NCI-H345 treated with DMSO at 0.1 percent for 48 hours (cell line): Measurements from ENCODE around the gene MUC20.
"Not testable (repeated sequence)": the region's sequence is repeated elsewhere in the genome, so short reads cannot be mapped to it uniquely, and the experiment has no call there.

Experiments
- DNase-seq: peaks from one replicate; lab custom pipeline; 2025; ENCODE audit not compliant: unreplicated experiment; lab: John Stamatoyannopoulos, UW

MUC20 gene

GRCh38 chr3:195692781-195693427, 27.9 kb upstream of the MUC20 start:
- no peak for DNase-seq

GRCh38 chr3:195693428-195694216, 27.2 kb upstream of the MUC20 start:
- DNase-seq = no peak

- not testable (repeated sequence) for DNase-seq
These were observed 26.3 kb upstream of the MUC20 start for GRCh38 chr3:195694217-195695076.

DNA sequence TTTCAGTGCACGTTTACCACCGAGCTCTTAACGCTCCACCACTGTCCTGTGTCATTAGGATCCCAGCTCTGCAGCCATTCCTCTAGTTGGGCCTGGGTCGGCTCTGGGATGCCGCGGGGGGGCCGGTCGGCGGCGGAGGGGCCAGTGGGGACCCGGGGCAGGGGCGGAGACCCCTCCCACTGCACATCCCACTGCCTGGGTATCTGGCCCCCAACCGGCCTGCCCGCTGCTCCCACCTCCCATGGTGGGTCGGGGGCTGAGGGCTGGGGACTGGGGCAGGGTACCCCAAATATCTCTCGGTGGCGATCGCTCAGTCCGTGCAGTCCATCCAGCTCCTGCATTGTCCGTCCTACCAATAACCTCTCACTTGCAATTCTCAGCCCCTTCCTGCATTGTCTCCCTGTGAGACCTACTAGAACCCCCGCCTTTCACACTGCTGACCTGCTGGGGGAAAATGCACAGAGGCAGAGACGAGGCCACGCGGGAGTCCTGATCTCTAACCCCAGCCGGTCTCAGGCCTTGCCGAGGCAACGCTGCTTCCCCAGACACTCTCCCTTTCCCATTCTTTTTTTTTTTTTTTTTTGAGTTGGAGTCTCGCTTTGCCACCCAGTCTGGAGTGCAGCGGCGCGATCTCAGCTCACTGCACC, 24.0 kb upstream of the MUC20 start:
- DNase-seq = no peak

DNA sequence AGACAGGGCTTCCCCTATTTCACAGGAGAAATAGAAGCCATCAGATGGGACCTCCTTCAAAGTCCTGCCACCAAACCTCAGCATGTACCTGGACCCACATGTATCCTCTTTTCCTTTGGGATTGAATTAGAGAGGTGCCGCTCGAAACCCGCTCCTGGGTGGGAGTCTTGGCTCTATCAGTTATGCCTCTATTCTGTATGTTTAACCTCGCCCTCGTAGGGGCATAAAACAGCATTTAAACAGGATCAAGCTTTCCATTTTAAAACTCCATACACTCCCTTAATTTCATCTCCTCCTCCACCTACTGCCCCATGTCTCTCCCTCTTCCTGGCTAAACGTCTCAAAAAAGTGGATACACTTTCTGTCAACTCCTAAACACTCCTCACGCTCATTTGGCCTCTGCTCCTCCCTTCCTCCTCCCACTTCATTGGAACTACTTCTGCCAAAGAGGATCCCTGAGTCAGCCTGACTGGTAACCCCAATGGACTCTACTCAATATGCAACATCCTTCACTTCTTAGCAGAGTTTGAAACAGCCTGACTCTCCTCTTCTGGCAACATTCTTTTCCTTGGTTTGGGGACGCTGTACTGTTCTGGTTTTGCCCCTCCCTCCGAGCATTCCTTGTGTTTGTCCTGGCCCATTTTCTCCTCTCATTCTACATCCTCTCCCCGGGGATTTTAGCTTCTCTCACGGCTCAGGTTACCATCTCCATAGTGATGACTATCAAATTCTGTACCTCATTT, 23.0 kb upstream of the MUC20 start:
- DNase-seq = no peak

DNA sequence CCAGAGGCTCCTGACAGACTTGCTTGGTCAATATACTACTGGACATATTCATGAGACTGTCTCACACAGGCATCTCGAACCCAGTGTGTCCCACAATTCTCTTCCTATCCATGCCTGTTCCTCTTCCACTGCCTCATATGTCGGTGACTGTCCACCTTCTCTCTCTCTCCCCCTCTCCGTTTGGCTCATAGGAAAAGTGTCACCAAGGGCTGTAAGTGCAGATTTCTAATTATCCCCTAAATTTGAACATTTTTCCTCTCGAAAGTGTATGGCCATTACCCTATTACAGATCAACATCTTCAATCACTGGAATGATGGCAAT, 22.5 kb upstream of the MUC20 start:
- DNase-seq = no peak

GRCh38 chr3:195698647-195699387, 22.0 kb upstream of the MUC20 start:
- no peak for DNase-seq

GRCh38 chr3:195699388-195699771, 21.4 kb upstream of the MUC20 start:
- no peak for DNase-seq

DNA sequence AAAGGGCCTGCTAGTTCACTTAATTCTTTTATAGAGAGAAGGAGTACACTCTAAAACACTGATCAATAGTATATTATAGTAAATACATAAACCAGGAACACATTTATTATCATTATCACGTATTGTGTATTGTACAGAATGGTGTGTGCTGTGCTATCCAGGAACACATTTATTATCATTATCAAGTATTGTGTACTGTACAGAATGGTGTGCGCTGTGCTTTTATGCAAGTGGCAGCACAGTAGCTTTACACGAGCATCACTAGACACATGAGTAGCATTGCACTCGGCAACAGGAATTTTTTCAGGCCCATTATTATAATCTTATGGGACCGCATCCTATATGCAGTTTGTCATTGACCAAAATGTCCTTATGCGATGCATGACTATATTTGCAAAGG, 20.9 kb upstream of the MUC20 start:
- no peak for DNase-seq

- DNase-seq = no peak
These were observed 20.5 kb upstream of the MUC20 start for GRCh38 chr3:195700319-195700718.

DNA sequence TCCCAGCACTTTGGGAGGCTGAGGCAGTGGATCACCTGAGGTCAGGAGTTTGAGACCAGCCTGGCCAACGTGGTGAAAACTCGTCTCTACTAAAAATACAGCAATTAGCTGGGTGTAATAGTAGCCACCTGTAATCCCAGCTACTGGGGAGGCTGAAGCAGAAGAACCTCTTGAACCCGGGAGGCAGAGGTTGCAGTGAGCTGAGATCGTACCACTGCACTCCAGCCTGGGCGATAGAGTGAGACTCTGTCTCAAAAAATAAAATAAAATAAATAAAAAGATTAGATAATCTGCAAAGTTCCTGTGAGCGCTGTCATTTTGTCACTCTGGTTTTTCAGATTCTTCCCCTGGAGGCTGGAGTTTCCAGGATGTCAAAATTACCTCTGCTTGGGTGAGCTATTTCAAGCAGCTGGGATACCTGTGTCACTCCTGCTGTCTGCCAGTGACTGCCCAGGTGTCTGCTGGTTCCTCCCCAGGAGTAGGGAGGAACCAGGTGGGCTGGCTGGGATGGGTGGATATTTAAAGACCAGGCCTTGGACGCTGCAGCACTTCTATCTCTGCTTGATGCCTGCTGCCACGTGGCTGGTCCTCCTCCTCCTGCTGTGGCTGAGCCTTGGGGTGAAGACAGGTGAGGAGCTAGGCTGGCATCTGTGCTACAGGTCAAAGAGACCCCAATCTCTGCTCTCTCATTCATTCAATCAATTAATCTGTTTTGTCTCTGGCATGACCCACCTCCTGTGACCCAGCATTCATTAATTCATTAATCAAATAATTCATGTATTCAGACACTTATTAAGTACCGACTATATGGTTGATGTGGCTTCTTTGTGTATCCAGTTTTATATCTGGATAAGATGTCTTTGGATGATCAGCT, 19.5 kb upstream of the MUC20 start:
- DNase-seq = no peak

DNA sequence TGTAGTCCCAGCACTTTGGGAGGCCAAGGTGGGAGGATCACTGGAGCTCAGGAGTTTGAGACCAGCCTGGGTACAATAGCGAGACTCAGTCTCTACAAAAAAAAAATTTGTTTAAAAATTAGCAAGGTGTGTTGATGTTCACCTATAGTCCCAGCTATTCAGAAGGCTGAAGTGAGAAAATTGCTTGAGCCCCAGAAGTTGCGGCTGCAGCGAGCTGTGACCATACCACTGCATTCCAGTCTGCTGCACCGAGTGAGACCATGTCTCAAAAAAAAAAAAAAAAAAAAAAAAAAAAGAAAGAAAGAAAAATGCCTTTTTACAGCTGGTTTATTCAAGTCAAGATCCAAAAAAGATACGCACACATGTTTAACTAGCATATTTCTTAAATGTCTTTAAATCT, 17.0 kb upstream of the MUC20 start:
- DNase-seq = no peak

DNA sequence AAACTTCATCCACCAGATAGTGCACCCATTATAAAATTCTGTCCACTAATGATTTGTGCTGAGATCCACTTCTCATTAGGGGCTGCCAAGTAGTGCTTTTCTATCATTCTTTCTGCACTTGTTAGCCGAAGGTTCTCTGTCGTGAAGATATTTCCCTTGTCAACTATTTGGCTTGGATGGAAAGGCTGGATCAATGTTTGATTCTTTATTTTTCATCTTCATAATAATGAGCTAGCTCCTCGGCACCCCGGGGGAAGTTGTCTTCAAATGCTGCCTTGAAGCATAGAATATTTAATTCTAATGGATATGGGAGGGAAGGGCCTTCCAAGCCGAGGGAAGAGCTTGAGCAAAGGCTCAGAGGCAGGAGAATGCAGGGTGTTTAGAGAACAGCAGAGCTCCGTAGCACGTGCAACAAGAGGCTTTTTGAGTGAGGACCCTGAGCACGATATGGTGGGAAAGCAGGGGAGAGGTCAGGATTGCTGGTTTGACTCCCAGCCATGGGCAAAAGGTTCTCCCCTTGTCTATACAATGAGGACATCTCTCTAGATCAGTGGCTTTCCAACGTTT, 16.3 kb upstream of the MUC20 start:
- DNase-seq = no peak

DNA sequence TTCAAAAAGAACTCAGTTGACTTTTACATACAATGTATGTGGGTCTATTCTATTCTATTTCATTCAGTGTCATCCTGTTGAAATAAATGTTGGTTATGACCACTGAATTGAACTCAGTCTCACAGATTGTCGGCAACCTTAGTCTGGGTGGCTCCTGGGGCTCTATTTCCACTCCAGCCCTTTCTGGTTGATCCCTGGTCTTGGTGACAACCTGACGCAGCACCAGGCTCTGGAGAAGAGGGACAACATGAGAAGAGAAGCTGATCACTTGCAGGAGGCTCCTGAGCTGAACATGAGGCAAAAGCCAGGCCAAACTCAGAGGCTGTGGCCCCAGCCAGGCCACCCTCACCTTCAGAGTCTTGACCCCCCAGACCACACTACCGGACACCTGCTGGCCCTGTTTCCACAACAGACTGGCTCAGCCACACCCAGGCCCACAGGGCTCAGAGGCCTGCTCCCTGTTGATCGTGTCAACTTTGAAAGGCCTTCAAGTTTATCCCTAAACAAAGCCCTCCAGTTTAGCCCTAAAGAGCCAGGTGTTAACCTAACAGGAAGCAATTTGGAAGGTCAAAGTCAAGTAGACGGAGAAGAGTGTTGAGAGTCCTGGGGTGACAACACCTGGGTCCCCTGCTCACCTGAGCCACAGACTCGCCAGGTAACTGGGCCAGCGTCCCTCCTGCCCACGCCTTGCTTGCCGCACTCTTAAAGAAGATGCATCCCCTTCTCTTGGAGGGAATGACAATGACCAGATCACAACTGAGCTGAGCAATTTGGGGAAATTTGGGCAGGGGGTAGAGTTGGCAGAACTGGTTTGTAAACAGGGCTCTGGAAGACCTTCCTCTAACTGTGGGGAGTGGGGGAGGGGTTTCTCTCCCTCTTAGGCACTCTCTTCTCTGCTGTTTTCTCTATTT, 15.4 kb upstream of the MUC20 start:
- no peak for DNase-seq

DNA sequence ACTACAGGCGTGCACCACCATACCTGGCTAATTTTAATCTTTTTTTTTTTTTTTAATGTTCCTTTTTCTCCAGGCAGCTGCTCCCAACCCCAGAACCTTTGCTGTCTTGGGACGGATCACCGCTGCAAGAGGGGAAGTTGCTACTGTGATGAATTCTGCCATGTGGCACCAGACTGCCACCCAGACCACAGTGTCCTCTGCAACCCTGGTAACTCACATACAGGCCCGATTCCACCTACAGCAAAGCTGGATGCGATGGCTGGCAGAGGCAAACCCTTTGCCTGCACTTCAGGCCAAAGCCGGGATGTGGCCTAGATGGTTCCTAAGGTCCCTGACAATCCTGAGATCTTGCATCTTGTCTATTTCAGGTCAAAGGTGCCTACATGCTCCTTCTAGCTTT, 12.7 kb upstream of the MUC20 start:
- DNase-seq = no peak

- no peak for DNase-seq
These were observed 11.9 kb upstream of the MUC20 start for GRCh38 chr3:195708626-195709481.

DNA sequence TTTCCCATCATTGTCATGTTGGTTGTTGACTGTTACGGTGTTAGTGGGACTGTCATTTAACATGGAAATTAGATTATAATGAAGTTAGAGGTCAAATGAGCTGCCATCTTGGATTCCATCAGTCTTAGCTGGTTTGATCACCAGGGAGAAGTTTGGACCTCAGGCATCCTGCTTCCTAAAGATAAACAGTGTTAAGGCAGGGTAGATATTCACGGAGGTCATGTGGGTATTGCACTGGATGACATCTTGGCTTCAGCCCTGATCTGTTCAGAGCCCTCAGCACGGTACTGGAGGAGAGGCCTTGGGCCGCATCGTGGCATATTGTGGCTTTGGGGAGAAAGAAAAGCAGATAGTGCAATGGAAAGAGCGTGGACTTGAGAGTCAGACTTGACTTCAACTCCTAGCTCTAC, 11.1 kb upstream of the MUC20 start:
- DNase-seq = no peak
